ENCODE data around the gene WSB1.

The WSB1 gene

GRCh38 chr17:27357236-27357635 lies 63.3 kb downstream of the WSB1 start:
- no peak for ATAC-seq
- TF ChIP-seq ZNF70 (CRISPR knock-in tag; IDR thresholded peaks at IDR 0.05) = no peak
- TF ChIP-seq PATZ1 (CRISPR knock-in tag; IDR thresholded peaks at IDR 0.05; ENCODE audit: borderline replicate concordance) = no peak
- no peak for TF ChIP-seq CSDC2 (CRISPR knock-in tag; IDR thresholded peaks at IDR 0.05)
- no peak for TF ChIP-seq RARB (CRISPR knock-in tag; IDR thresholded peaks at IDR 0.05)

GRCh38 chr17:27360507-27360906 lies 66.6 kb downstream of the WSB1 start:
- ATAC-seq = no peak
- TF ChIP-seq CREB5 (CRISPR knock-in tag; IDR thresholded peaks at IDR 0.05; ENCODE audit: low read depth) (no peak), SNAI2 (CRISPR knock-in tag; IDR thresholded peaks at IDR 0.05) (no peak), ISL1 (CRISPR knock-in tag; IDR thresholded peaks at IDR 0.05) (no peak), TSHZ2 (CRISPR knock-in tag; IDR thresholded peaks at IDR 0.05) (no peak), ESRRG (CRISPR knock-in tag; IDR thresholded peaks at IDR 0.05) (no peak), ZC3H10 (CRISPR knock-in tag; IDR thresholded peaks at IDR 0.05) (no peak), TCF4 (CRISPR knock-in tag; IDR thresholded peaks at IDR 0.05; ENCODE audit: borderline replicate concordance) (no peak), ZNF565 (CRISPR knock-in tag; conservative IDR thresholded peaks at IDR 0.05; ENCODE audit: low read depth) (no peak), GLIS3 (CRISPR knock-in tag; IDR thresholded peaks at IDR 0.05) (no peak), POU6F1 (CRISPR knock-in tag; IDR thresholded peaks at IDR 0.05; ENCODE audit: borderline replicate concordance, low read depth) (no peak), ZFP3 (CRISPR knock-in tag; IDR thresholded peaks at IDR 0.05) (no peak), PATZ1 (CRISPR knock-in tag; IDR thresholded peaks at IDR 0.05; ENCODE audit: borderline replicate concordance) (no peak), OSR1 (CRISPR knock-in tag; IDR thresholded peaks at IDR 0.05) (no peak)

- no peak for ATAC-seq
- TF ChIP-seq BACH2 (CRISPR knock-in tag; IDR thresholded peaks at IDR 0.05; ENCODE audit: borderline replicate concordance) = no peak
- no peak for TF ChIP-seq ISL1 (CRISPR knock-in tag; IDR thresholded peaks at IDR 0.05)
- TF ChIP-seq OSR1 (CRISPR knock-in tag; IDR thresholded peaks at IDR 0.05) = no peak
- no peak for TF ChIP-seq ESRRG (CRISPR knock-in tag; IDR thresholded peaks at IDR 0.05)
- no peak for TF ChIP-seq ZFP30 (CRISPR knock-in tag; IDR thresholded peaks at IDR 0.05)
- no peak for TF ChIP-seq TSHZ2 (CRISPR knock-in tag; IDR thresholded peaks at IDR 0.05)
- no peak for TF ChIP-seq SNAI2 (CRISPR knock-in tag; IDR thresholded peaks at IDR 0.05)
- TF ChIP-seq TOX (CRISPR knock-in tag; IDR thresholded peaks at IDR 0.05; ENCODE audit: borderline replicate concordance) = no peak
- no peak for TF ChIP-seq ZFP3 (CRISPR knock-in tag; IDR thresholded peaks at IDR 0.05)
- no peak for TF ChIP-seq GLIS3 (CRISPR knock-in tag; IDR thresholded peaks at IDR 0.05)
Measured at GRCh38 chr17:27361695-27362094, 67.8 kb downstream of the WSB1 start.
